ENCODE data around the gene PCMTD2.
A peak's percentile ranks its signal among the peaks of the same experiment; 100 is the strongest.

Gene PCMTD2

DNA sequence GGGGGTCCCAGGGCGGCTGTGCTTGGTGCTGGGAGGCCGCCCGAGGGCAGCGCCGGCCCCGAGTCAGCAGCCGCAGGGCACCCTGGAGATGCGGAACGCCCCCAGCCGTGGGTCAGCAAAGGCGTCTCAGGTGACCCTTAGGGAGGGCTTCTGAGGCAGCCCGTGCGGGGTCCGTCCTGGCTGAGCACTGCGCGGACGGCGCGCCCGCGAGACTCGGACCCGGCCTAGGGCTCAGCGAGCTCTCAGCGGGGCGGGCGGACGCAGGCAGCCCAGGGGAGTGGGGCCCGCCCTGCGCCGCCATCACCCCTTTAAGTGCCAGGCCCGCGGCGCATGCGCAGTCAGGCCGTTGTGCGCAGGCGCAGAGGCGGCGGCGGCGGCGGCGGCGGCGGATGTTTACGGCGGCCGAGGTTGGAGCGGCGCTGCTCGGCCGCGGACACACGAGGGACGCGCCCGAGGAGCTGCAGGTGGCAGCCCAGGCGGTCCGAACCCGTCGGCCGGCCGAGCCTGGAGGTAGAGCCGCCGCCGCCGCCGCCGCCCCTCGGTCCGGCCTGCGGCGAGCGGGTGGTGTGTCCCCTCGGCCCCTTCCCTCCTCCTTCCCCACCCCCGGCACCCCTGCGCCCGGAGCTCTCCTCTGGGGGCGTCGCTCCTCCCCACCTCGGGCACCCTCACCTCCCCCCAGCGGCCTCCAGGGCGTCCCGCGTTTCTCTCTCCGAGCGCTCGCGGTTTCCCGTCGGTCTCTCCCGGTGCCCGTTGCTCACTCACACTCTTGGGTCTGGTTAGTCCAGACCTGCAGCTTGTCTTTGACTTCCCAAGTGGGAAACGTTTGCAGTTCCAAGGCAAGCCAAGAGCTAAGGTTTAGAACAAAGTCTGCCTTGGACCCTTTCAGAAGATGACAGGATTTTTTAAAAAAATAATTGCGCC is at the start of gene PCMTD2:
Gene PCMTD2 (plus strand): TSS at position 388 of the 921 bp plus-strand sequence. CDS start 4,218 bp downstream, outside the sequence.
- DNase-seq = peak; percentile 90

GRCh38 chr20:64206614-64207013 is 48.9 kb upstream of the PCMTD2 start:
- no peak for DNase-seq

- no peak for DNase-seq
Observed at GRCh38 chr20:64207641-64208590, 47.6 kb upstream of the PCMTD2 start.

DNA sequence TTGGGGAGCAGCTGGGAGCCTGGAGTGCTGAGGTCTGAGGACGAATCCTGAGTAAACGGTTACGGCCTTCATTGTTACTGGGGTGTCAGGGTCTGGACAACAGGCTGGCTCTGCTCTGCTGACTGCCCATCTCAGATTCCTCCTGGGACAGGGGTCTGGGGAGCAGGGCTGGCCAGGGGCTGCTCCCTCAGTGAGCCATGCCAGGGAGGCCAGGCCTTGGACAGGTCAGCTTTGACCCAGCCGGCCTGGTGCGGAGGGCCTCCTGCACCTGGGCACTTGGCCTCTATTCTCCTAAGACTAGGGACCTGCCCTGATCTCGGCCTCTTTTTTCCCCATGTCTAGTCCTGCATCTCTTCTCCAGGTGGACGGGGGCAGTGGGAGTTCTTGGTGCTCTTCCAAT is 46.4 kb upstream of the PCMTD2 start:
- DNase-seq = no peak

GRCh38 chr20:64210656-64211369 is 44.7 kb upstream of the PCMTD2 start:
- no peak for DNase-seq

DNA sequence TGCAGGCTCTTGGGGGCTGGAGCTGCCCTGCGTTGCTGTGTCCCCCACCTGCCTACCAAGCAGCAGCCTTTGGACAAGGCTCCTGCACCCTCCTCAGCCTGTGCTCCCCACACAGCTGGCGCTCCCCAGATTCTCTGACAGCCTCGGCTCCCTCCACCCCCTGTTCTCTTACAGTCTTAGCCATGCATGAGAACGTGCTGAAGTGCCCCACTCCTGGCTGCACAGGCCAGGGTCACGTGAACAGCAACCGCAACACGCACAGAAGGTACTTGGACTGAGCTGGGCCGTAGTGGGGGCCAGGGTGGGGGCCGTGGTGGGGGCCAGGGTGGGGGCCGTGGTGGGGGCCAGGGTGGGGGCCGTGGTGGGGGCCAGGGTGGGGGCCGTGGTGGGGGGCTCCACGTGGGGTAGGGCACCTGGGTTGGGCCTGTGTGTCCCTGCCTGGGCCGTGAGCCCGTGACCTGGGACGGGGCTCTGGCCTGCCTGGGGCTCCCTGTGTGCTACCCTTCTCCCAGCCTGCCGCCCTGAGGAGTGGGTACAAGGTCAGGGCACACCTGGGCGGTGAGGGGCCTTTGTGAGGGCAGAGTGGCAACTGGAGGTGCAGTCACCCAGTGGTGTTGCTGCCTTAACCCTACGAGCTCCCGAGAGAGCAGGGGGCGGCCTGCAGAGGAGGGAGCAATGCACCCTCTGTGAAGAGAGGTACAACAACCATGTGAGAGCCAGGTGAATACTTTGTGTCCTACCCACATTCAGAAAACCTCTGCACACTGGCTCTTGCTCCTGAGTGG is 43.5 kb upstream of the PCMTD2 start:
- DNase-seq = no peak

- no peak for DNase-seq
Observed at GRCh38 chr20:64212755-64213154, 42.8 kb upstream of the PCMTD2 start.

DNA sequence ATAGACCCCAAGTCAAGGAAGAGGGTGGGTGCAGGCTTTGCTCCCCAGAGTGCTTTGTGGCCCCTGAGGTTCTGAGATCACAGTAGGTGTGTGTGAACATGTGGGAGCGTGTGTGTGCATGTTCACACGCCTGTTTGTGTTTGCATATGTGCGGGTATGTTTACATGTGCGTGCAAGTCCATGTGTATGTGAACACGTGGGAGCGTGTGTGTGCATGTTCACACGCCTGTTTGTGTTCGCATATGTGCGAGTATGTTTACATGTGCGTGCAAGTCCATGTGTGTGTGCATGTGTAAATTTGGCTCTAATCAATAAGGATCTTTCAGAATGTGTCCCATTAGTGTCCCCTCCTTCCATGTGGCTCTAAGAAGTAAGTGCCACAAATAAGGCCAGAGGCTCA is 41.4 kb upstream of the PCMTD2 start:
- no peak for DNase-seq

GRCh38 chr20:64214952-64215351 is 40.6 kb upstream of the PCMTD2 start:
- DNase-seq = no peak

DNA sequence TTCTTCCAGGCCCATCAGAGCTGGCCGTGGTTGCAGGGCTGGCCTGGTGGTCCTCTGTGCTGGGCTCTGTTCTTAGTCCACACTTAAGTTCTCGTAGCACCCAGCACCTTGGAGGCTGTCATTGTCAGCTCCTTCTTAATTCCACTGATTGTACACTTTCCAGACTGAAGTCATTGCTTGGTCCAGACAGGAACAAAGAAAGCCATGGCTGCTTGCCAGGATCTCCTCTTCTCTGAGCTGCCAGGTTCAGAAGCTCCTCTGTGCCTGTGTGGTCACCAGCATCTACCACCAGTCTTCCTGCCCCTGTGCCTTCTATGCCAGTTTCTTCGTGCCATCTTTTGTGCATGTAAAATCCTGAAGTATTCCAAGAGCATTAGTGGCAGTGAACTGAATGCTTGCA is 39.5 kb upstream of the PCMTD2 start:
- no peak for DNase-seq

DNA sequence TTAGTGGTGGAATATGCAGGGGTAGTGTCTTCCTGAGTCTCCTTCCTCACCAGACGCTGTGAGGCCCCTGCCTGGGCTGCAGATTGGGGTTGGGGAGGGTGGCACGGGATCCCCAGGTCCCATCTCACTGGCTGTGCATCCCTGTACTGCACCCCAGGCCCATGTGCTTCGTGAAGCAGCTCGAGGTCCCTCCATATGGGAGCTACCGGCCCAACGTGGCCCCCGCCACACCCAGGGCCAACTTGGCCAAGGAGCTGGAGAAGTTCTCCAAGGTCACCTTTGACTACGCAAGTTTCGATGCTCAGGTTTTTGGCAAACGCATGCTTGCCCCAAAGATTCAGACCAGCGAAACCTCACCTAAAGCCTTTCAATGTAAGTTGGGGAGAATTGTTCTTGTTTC is 38.6 kb upstream of the PCMTD2 start:
- DNase-seq = no peak

- DNase-seq = no peak
Observed at GRCh38 chr20:64217539-64218221, 37.9 kb upstream of the PCMTD2 start.

DNA sequence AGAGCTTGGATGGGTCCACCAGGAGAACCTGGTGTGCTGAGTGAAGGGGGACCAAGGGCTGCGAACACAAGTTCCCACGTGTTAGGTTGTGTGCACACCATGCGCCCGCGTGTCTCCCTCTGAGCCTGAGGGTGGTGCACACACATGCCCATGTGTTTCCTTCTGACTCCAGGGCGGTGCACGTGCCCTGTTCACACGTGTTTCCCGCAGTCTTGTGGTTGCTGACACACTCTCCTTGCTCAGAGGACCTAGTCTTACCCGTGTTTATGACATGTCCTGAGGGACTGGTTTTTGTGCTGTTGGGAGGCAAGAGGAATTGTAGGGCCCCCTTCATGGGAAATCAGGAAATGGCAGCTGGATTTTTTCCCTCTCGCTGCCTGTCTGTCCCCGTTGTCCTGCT is 36.3 kb upstream of the PCMTD2 start:
- DNase-seq = no peak

DNA sequence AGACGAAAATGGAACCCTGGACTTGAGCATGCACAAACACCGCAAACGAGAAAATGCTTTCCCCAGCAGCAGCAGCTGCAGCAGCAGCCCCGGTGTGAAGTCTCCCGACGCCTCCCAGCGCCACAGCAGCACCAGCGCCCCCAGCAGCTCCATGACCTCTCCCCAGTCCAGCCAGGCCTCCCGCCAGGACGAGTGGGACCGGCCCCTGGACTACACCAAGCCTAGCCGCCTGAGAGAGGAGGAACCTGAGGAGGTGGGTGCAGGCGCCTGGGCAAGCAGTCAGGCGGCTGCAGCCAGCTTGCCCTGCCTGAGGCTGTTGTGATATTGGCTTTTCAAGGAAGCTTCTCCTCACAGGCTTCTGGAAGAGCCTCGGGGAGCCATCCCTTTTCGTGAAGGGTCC is 35.8 kb upstream of the PCMTD2 start:
- DNase-seq = no peak

DNA sequence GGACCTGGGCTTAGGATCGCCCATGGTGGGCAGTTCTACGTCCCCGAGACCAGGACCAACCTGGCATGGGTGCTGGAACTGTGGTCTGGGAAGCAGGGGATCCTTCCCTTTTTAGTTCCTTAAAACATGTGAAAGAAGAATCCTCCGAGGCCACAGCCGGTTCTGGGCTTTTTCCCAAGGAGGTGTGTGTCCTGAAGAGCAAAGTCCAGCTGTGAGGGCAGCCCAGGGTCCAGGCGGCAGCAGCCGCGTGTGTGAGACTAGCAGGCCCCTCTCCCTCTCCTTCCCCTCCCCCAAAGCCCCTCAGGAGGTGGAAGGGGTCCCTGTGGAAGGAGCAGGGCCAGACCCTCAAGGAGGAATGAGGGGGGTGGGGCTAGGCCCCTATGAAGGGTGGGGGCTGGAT is 35.1 kb upstream of the PCMTD2 start:
- DNase-seq = no peak

DNA sequence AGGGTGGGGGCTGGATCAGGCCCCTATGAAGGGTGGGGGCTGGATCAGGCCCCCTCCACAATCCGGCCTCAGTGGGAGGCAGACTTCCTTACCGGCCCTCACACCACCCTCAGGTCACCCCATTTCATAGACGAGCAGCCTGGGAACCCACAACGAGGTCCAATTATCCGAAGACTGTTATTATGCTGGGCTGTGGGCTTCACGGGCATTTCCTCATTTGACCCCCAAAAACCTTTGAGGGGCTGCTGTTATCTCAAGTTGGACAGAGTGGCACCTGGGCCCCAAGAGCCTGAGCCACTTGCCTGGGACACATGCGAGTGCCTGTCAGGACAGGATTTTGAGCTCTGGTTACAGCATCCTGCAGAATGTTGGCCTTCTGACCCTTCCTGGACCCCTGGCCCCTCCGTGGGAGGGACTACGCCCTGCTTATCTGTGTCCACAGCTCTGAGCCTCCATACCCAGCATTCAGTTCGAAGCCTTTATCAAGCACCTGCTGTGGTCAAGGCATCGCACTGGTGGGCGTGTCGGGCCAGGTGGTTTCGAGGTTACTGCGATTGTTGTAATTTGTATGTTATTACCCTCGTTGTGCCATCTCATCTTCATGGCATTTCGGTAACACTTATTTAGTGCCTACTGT is 34.5 kb upstream of the PCMTD2 start:
- no peak for DNase-seq

DNA sequence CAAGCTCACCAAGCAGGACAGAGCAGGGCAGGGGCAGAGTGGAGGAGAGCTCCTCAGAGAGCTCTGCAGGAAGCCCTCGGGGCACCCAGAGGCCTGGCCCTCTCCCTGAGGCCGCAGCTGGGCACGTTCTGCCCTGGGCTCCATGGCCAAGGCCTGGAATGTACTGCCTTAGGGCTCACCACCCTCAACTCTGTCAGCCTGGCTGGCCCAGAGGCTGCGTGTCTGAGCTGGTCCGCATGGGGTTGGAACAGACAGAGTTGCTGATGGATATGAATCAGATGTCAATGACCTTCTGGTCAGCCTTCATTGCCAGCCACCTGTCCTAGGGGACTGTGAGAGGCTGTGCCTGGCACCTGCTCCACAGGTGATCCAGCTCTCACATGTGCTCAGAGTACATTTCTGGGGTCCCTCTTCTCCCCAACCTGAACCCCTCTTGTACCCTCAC is 33.2 kb upstream of the PCMTD2 start:
- no peak for DNase-seq

GRCh38 chr20:64222851-64223525 is 32.6 kb upstream of the PCMTD2 start:
- no peak for DNase-seq

DNA sequence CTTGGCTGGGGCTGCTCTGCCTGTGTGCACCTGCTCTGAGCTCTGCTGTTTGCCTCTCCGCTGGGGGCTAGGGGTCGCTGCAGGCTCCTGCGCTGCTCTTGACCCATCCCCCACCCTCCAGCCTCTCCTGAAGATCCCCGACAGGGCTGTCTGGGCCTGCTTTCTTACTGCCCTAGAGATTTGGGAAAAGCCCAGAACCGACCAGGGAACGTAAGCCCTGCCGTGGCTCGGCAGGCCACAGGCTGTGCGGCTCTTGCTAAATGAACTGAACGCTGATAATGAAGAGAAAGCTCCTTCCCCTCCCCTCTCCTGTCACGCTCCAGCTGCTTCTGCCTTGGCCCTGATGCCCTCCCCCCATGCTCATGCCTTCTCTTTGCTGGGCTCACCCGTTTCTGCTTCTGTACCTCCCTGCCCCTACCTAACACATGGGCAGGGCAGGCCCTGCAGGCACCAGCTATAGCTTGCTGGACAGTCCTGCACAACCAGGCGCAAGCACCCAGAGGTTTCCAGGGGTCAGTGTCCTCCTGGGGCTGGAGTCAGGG is 32.0 kb upstream of the PCMTD2 start:
- DNase-seq = no peak

Measured in activated T-cell treated with anti-CD3 and anti-CD28 coated beads, Interleukin-2, amount 50 U/mL, for 1 hour (primary cell).